Keratinocyte (primary cell): ENCODE results near the gene TMEM50B.

Source experiments
- CTCF ChIP-seq, 3 experiments: IDR thresholded peaks in 1 of 3; conservative IDR thresholded peaks in 1 of 3; optimal IDR thresholded peaks in 1 of 3; 2 replicates in 2 of 3; 3 replicates in 1 of 3; pipeline versions ENCODE3 to v1.5.1; 2011; ENCODE audit warnings: low read length in 3 of 3, mild to moderate bottlenecking in 3 of 3, moderate library complexity in 2 of 3, control low read depth in 1 of 3, inconsistent platforms in 1 of 3; ENCODE audit not compliant: insufficient read depth in 2 of 3; ENCODE audit errors: extremely low read depth in 1 of 3
- EZH2 ChIP-seq: IDR thresholded peaks from one replicate; pipeline ENCODE4 v1.6.1; 2012; ENCODE audit warnings: inconsistent platforms, mild to moderate bottlenecking, low read length, moderate library complexity

- TF ChIP-seq CTCF (optimal IDR thresholded peaks at IDR 0.05 in 1 of 3, IDR thresholded peaks at IDR 0.05 in 1 of 3, conservative IDR thresholded peaks at IDR 0.05 in 1 of 3; ENCODE audit: extremely low read depth in 1 of 3, insufficient read depth in 2 of 3, low read length in 3 of 3) (no peak), EZH2 (no peak)
These were observed 11.8 kb upstream of the TMEM50B start, which contains the start of gene DNAJC28 for GRCh38 chr21:33491373-33492102.
